ENCODE results near the gene WDR33.

DNA sequence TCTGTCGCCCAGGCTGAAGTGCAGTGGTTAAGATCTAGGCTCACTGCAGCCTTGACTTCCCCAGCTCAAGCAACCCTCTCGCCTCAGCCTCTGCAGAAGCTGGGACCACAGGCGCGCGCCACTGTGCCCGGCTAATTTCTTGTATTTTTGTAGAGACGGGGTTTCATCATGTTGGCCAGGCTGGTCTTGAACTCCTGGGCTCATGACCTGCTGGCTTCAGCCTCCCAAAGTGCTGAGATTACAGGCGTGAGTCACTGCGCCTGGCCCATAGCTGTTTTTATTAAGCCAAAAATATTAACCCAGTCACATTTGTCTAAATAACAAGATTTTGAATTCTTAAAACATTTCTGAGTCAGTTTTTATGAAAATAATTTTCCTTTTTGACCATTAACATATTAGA, 116.0 kb downstream of the WDR33 start:
- no peak for TF ChIP-seq EZH2phosphoT487 (IDR thresholded peaks at IDR 0.05; ENCODE audit: low read depth)
- TF ChIP-seq, protein P1, sequence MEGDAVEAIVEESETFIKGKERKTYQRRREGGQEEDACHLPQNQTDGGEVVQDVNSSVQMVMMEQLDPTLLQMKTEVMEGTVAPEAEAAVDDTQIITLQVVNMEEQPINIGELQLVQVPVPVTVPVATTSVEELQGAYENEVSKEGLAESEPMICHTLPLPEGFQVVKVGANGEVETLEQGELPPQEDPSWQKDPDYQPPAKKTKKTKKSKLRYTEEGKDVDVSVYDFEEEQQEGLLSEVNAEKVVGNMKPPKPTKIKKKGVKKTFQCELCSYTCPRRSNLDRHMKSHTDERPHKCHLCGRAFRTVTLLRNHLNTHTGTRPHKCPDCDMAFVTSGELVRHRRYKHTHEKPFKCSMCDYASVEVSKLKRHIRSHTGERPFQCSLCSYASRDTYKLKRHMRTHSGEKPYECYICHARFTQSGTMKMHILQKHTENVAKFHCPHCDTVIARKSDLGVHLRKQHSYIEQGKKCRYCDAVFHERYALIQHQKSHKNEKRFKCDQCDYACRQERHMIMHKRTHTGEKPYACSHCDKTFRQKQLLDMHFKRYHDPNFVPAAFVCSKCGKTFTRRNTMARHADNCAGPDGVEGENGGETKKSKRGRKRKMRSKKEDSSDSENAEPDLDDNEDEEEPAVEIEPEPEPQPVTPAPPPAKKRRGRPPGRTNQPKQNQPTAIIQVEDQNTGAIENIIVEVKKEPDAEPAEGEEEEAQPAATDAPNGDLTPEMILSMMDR (IDR thresholded peaks at IDR 0.05; ENCODE audit: low read depth, low read length) = no peak

Measured in OCI-LY3 (cell line).